ENCODE results near the gene PRDM2. TPM values are rescaled to one million over a fixed set of nuclear protein-coding genes. Genes with fewer than 3 reads are reported as not detected.

The PRDM2 gene
- total RNA-seq, 2 donors from 2014 or later: 29.3 to 30.0 TPM

DNA sequence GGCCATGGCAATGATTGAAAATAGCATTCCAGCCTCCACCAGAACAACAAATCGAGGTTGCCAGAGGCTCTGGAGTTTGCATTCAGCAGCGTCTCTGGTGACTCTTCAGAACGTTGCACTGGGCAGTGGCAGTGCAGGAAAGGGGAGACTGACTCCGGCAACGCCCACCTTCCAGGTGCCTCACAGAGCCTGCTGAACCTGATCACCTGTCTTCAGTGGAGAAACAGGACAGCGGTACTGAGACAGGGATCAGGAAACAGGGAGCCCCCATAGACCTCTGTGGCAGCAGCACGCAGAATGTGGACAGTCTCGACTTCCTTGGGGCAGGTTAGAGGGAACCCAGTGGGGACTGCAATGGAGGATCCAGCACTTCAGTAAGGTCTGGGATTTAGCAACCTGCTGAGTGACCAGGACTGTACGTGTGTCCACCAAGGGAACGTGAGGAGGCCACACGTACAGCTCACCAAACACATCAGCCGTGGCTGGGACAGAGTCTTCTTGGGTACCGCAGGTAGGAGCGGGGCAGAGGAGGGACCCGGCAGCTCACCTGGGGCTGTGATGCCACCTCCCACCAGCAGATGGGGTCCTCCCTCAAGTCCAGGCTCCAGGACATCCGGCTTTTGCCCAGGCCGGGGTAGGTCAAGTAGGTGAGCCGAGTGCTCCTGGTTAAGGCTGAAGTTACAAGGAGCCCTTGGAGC, 128.6 kb downstream of the PRDM2 start:
- intact Hi-C loops (cut with DNase I): loop anchor here (2.0 kb wide), 1 partner anchor 132 kb away; no protein-coding TSS in a partner anchor
- TF ChIP-seq, protein P1, sequence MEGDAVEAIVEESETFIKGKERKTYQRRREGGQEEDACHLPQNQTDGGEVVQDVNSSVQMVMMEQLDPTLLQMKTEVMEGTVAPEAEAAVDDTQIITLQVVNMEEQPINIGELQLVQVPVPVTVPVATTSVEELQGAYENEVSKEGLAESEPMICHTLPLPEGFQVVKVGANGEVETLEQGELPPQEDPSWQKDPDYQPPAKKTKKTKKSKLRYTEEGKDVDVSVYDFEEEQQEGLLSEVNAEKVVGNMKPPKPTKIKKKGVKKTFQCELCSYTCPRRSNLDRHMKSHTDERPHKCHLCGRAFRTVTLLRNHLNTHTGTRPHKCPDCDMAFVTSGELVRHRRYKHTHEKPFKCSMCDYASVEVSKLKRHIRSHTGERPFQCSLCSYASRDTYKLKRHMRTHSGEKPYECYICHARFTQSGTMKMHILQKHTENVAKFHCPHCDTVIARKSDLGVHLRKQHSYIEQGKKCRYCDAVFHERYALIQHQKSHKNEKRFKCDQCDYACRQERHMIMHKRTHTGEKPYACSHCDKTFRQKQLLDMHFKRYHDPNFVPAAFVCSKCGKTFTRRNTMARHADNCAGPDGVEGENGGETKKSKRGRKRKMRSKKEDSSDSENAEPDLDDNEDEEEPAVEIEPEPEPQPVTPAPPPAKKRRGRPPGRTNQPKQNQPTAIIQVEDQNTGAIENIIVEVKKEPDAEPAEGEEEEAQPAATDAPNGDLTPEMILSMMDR (IDR thresholded peaks at IDR 0.05): peak; percentile 82
- Histone ChIP-seq H3K4me3 (peak overlapping the region; percentile 5), H3K9ac (ENCODE audit: low read depth in 2 of 2, low read length in 2 of 2) (peak overlapping the region; percentile 20 to 30), H3K36me3 (no peaks in the 10 kb centered on the region), H3K27me3 (no peaks in the 10 kb centered on the region), H3K9me3 (no peaks in the 10 kb centered on the region), H3K27ac (peak overlapping the region; percentile 33), H3K4me1 (peaks cover 4% of the 10 kb centered on the region)
- DNase-seq: peak; percentile 88

DNA sequence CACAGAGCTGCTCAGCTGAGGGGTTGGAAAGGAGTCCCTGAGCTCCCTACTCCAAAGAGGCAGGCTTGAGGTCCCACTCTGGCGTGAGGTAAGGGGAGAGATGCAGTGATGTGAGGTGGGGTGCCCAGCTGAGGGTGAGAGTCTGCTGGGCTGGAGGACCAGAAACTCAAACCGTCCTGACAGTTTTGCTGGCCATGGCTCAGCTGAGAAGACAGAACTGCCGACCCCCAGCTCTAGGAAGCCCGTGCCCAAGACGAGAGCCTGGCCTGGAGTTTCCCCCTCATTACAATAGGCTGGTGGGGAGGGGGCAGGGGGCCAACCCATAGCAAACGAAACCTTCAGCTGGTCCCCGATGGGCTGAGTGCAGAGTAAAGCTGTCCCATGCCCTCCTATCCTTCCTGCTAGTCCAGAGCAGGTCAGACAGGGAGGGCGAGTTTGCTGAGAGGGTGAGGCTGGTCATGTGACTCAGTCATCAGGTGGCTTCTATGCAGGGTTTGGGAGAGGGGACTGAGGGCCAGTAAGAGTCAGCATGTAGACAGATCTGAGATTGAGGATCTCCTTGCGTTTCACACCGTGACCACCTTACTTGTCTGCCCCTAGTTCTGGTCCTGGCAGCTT, 129.3 kb downstream of the PRDM2 start:
- peak overlapping the region; percentile 5 for H3K4me3 ChIP-seq
- intact Hi-C loops (cut with DNase I): loop anchor here (2.0 kb wide), 1 partner anchor 132 kb away; no protein-coding TSS in a partner anchor
- no peaks in the 10 kb centered on the region for H3K27me3 ChIP-seq
- H3K27ac ChIP-seq: peak overlapping the region; percentile 33
- H3K9ac ChIP-seq (ENCODE audit: low read depth in 2 of 2, low read length in 2 of 2): peak overlapping the region; percentile 20 to 30
- TF ChIP-seq, protein P1 (IDR thresholded peaks at IDR 0.05): no peak
- no peaks in the 10 kb centered on the region for H3K9me3 ChIP-seq
- H3K36me3 ChIP-seq: no peaks in the 10 kb centered on the region
- DNase-seq: peak; percentile 86
- peaks cover 4% of the 10 kb centered on the region for H3K4me1 ChIP-seq

DNA sequence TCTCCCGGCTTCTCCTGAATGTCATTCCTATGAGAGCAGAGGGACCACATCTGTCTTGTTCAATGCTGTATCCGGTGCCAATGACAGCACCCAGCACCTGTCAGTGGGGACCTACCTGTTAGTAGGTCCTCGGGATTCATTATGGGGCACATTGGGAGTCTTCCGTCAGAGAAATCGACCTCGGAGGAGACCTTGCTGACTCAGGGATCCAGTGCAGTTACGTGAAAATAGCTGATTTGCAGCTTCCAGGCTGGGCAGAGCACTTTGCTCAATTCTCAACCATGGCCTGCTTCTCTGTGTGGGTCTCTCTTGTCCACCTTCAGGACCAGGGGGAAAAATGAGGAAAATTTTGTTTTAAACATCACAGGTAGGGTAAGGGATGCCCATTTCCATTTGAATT, 130.2 kb downstream of the PRDM2 start:
- TF ChIP-seq, protein P1 (IDR thresholded peaks at IDR 0.05): no peak
- Histone ChIP-seq H3K9ac (ENCODE audit: low read depth in 2 of 2, low read length in 2 of 2) (no peak overlapping the region), H3K4me3 (no peak overlapping the region), H3K9me3 (no peaks in the 10 kb centered on the region), H3K4me1 (peaks cover 4% of the 10 kb centered on the region), H3K27me3 (no peaks in the 10 kb centered on the region), H3K36me3 (no peaks in the 10 kb centered on the region), H3K27ac (no peak overlapping the region)
- intact Hi-C loops (cut with DNase I): no loop called here
- no peak for DNase-seq

DNA sequence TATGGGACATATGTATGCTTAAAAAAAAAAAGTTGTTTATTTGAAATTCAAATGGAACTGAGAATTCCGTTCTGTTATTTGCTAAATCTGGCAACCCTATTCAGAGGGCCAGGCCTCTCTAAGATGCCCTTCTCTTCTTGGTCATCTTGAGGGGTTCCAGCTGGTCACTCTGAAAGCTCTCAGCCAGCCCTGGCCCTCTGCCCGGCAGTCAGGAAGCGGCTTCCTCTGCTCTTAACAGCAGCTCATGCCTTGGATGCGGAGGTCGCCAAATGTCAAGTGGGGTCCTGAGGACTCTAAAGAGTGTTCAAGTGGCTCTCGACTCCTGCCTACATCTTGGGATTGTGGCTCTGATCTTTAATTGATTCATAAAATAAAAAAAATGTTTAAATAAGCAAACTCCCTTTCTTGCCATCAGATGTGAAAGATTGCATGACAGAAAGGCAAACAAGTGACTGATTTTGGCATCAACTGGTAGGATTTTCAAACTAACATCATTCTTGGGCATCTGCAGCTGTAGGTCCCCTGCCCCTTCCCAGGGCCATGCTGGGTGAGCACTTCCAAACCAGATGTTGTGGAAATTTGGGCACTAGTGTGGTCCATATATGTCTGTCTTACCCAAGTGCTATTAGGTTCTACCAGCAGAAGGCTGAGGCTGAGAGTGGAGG, 130.8 kb downstream of the PRDM2 start:
- H3K4me1 ChIP-seq: peaks cover 4% of the 10 kb centered on the region
- TF ChIP-seq, protein P1 (IDR thresholded peaks at IDR 0.05): no peak
- no peak overlapping the region for H3K4me3 ChIP-seq
- no peak overlapping the region for H3K27ac ChIP-seq
- no peaks in the 10 kb centered on the region for H3K27me3 ChIP-seq
- no peaks in the 10 kb centered on the region for H3K36me3 ChIP-seq
- intact Hi-C loops (cut with DNase I): no loop called here
- H3K9me3 ChIP-seq: no peaks in the 10 kb centered on the region
- DNase-seq: peak; percentile 47
- H3K9ac ChIP-seq (ENCODE audit: low read depth in 2 of 2, low read length in 2 of 2): no peak overlapping the region

DNA sequence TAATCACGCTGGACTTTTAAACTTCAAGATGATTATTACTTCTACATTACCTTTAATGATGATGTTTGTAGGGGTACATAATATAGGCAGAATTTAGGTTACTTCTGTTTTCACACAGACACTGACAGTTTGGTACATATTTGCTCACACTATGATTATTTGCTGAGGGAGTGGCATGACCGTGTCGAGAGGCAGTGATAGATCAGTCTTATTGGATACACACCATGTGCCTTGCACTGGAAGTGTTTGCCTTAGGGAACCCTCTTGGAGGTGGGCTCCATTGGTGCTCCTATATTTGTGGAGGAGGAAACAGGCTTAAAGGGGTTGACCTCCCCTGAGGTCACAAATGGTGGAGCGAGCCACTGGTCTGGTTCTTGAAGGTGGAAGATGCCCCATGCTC, 132.1 kb downstream of the PRDM2 start:
- DNase-seq: no peak

More for the DNA sequence above, 132.1 kb downstream of the PRDM2 start:
- Histone ChIP-seq H3K27ac (no peak overlapping the region), H3K4me3 (no peak overlapping the region), H3K36me3 (no peaks in the 10 kb centered on the region), H3K9ac (ENCODE audit: low read depth in 2 of 2, low read length in 2 of 2) (no peak overlapping the region), H3K4me1 (peaks cover 4% of the 10 kb centered on the region), H3K9me3 (no peaks in the 10 kb centered on the region), H3K27me3 (no peaks in the 10 kb centered on the region)
- intact Hi-C loops (cut with DNase I): no loop called here
- TF ChIP-seq, protein P1 (IDR thresholded peaks at IDR 0.05): no peak

All from colonic mucosa (tissue), 4 donors.